ENCODE measurements around the gene SGSM1. TPM values are rescaled to one million over a fixed set of nuclear protein-coding genes. Genes with fewer than 3 reads are reported as not detected.

SGSM1 gene
- total and polyA plus RNA-seq, 9 of the 15 experiments (the other 6 are each of a cell fraction or from before 2014, with no cell fraction given): not detected

- Histone ChIP-seq H3K27me3 (ENCODE audit: control insufficient read depth in 2 of 2, insufficient read depth in 2 of 2, low read length in 2 of 2) (peaks cover 0 to 12% of the 10 kb centered on the region in 2 experiments; a peak in 1 of 5 replicates), H3K9me3 (replicated peaks; ENCODE audit: control insufficient read depth, insufficient read depth, low read depth, low read length) (no peaks in the 10 kb centered on the region), H3K4me1 (replicated peaks in 1 of 2; ENCODE audit: control insufficient read depth in 2 of 2, insufficient read depth in 2 of 2, low read length in 2 of 2) (no peaks in the 10 kb centered on the region), H3K79me2 (ENCODE audit: control insufficient read depth, insufficient read depth, low read length) (no peaks in the 10 kb centered on the region), H4K20me1 (replicated peaks; ENCODE audit: control insufficient read depth, insufficient read depth, low read length) (no peaks in the 10 kb centered on the region), H3K9ac (ENCODE audit: insufficient read depth in 1 of 2, low read depth in 2 of 2, low read length in 2 of 2) (no peak overlapping the region), H3K27ac (ENCODE audit: extremely low read depth, low read depth, low read length) (no peak overlapping the region), H3K4me3 (no peak overlapping the region), H3K9me1 (ENCODE audit: control insufficient read depth, insufficient read depth, low read length) (no peaks in the 10 kb centered on the region), H3K4me2 (ENCODE audit: insufficient read depth, low read length) (no peak overlapping the region), H3K36me3 (ENCODE audit: control insufficient read depth, insufficient read depth, low read length) (no peaks in the 10 kb centered on the region), H2AFZ (ENCODE audit: low read depth, low read length) (no peak overlapping the region)
- 0% methylated on average over 2 of the region's 3 CpGs for WGBS (ENCODE audit: insufficient coverage, low coverage, missing lambda C conversion rate)
- ChIA-PET CTCF (ENCODE audit: low intra/inter-chr PET ratio) (no interaction called here), POLR2A (no interaction called here)
- no TSS peak for BruUV-seq (replicated peaks)
- FAIRE-seq (no peak), ATAC-seq (no peak), DNase-seq (ENCODE audit: extremely low read depth in 1 of 4, low spot score in 3 of 4) (no peak)
- in situ Hi-C loops (cut with MboI): no loop called here
- intact Hi-C loops (cut with micrococcal nuclease): no loop called here
- TF ChIP-seq REST (IDR thresholded peaks at IDR 0.05; ENCODE audit: borderline replicate concordance): no peak
- no peak for TF ChIP-seq REST (CRISPR knock-in tag; IDR thresholded peaks at IDR 0.05; ENCODE audit: low read depth)
- TF ChIP-seq E2F5 (CRISPR knock-in tag; IDR thresholded peaks at IDR 0.05): no peak
- TF ChIP-seq CBX3 (IDR thresholded peaks at IDR 0.05; ENCODE audit: borderline replicate concordance in 1 of 2, low read length in 2 of 2): no peak
- TF ChIP-seq CTCFL (IDR thresholded peaks at IDR 0.05; ENCODE audit: borderline replicate concordance, insufficient read depth, low read depth, low read length, poor library complexity, severe bottlenecking): no peak
- no peak for TF ChIP-seq U2AF2 (optimal IDR thresholded peaks at IDR 0.05; ENCODE audit: low read depth, low read length)
- TF ChIP-seq RFX5 (IDR thresholded peaks at IDR 0.05; ENCODE audit: low read depth, low read length): no peak
- no peak for TF ChIP-seq CREB1 (IDR thresholded peaks at IDR 0.05)
- TF ChIP-seq CREB1 (CRISPR knock-in tag; IDR thresholded peaks at IDR 0.05): no peak
- TF ChIP-seq MXD1 (CRISPR knock-in tag; IDR thresholded peaks at IDR 0.05; ENCODE audit: borderline replicate concordance, poor library complexity, severe bottlenecking): no peak
- TF ChIP-seq MECOM (CRISPR knock-in tag; IDR thresholded peaks at IDR 0.05): no peak
- TF ChIP-seq BDP1 (IDR thresholded peaks at IDR 0.05; ENCODE audit: insufficient read depth, insufficient read length): no peak
Measured at GRCh38 chr22:24964441-24964840, 158.4 kb downstream of the SGSM1 start.
